GM12878 (cell line): ENCODE measurements around the gene AASDH. TPM values are rescaled to one million over a fixed set of nuclear protein-coding genes. Genes with fewer than 3 reads are reported as not detected.

Experiments used
- ATAC-seq: fragments of 200-7000 bp; cut with Tn5 transposase; 3 replicates; pipeline ENCODE4 v1.9.1; 2020; ENCODE audit warnings: mild to moderate bottlenecking, moderate library complexity
- BruUV-seq: library from RNA; stranded (reverse); fragments of 400-500 nt; replicated peaks from 2 replicates; lab custom pipeline; 2021; lab: Mats Ljungman, UMichigan
- CTCF ChIA-PET: fragments of 300-600 bp; sonication (Branson Sonifier 250); formaldehyde crosslinking; extraction: SDS; loops from one replicate; lab custom pipeline; 2021; ENCODE audit warnings: inconsistent platforms; lab: Yijun Ruan, JAX
- POLR2A ChIA-PET: fragments of 350-600 bp; formaldehyde crosslinking; extraction: SDS; loops from one replicate; lab custom pipeline; 2021; ENCODE audit warnings: inconsistent platforms; lab: Charles Lee
- RAD21 ChIA-PET: fragments of 300-600 bp; sonication (Branson Sonifier 250); formaldehyde crosslinking; loops from one replicate; lab custom pipeline; 2023; ENCODE audit warnings: antibody characterized with exemption; ENCODE audit not compliant: unreplicated experiment; lab: Charles Lee
- SMC1A ChIA-PET: fragments of 300-600 bp; sonication (Branson Sonifier 250); formaldehyde crosslinking; loops from one replicate; lab custom pipeline; 2023; ENCODE audit not compliant: unreplicated experiment, uncharacterized antibody; lab: Charles Lee
- DNase-seq: peaks from one replicate; pipeline ENCODE4 v3.0.0-alpha.2; 2011; ENCODE audit warnings: low read depth, low spot score
- FAIRE-seq: peaks from 3 replicates; lab custom pipeline; 2011; peaks lifted over from hg19 to GRCh38; lab: Jason Lieb, UNC
- H2AFZ ChIP-seq: 2 replicates; pipeline ENCODE4 v1.6.0; 2011; ENCODE audit warnings: low read depth, low read length, control low read depth; ENCODE audit not compliant: control insufficient read depth
- H3K27ac ChIP-seq: 2 replicates; pipeline ENCODE4 v1.5.1; 2011; ENCODE audit warnings: control low read depth; ENCODE audit not compliant: control insufficient read depth, insufficient read depth
- H3K27me3 ChIP-seq, 2 experiments: replicated peaks in 1 of 2; 2 replicates each; pipeline versions ENCODE4 v1.6.0 to v1.6.1; 2011; ENCODE audit warnings: low read length in 1 of 2; ENCODE audit not compliant: control insufficient read depth in 2 of 2, insufficient read depth in 2 of 2
- H3K36me3 ChIP-seq, 2 experiments: 2 replicates each; pipeline ENCODE4 v1.5.1; 2011; ENCODE audit warnings: low read length in 1 of 2; ENCODE audit not compliant: control insufficient read depth in 2 of 2, insufficient read depth in 2 of 2
- H3K4me1 ChIP-seq: 2 replicates; pipeline ENCODE4 v1.6.1; 2011; ENCODE audit warnings: mild to moderate bottlenecking, low read length, moderate library complexity, mixed read lengths; ENCODE audit not compliant: control insufficient read depth, insufficient read depth
- H3K4me2 ChIP-seq: 2 replicates; pipeline ENCODE4 v1.6.0; 2011; ENCODE audit warnings: control low read depth; ENCODE audit not compliant: control insufficient read depth, insufficient read depth
- H3K4me3 ChIP-seq: fragments of 200-600 bp; sonication (generic); 2 replicates; pipeline ENCODE4 v1.5.1; 2016
- H3K79me2 ChIP-seq: 2 replicates; pipeline ENCODE4 v1.6.0; 2011; ENCODE audit warnings: low read length; ENCODE audit not compliant: control insufficient read depth, insufficient read depth
- H3K9ac ChIP-seq: 2 replicates; pipeline ENCODE4 v1.8.0; 2011; ENCODE audit warnings: low read length, control low read depth, mixed read lengths; ENCODE audit not compliant: control insufficient read depth, insufficient read depth
- H3K9me3 ChIP-seq: replicated peaks from 3 replicates; pipeline ENCODE4 v1.5.1; 2011; ENCODE audit warnings: mild to moderate bottlenecking, low read length; ENCODE audit not compliant: control insufficient read depth, insufficient read depth
- H4K20me1 ChIP-seq: 2 replicates; pipeline ENCODE4 v1.6.0; 2011; ENCODE audit not compliant: control insufficient read depth, insufficient read depth
- ATF7 ChIP-seq: fragments of 450-650 bp; IDR thresholded peaks from 2 replicates; pipeline ENCODE4 v1.6.1; 2016; ENCODE audit warnings: low read depth, mild to moderate bottlenecking
- BRCA1 ChIP-seq: IDR thresholded peaks from 2 replicates; pipeline ENCODE4 v1.6.1; 2011; ENCODE audit warnings: low read depth, low read length, improper control_type of control experiment
- CEBPB ChIP-seq, 2 experiments: fragments of 150-350 bp in 1 of 2; IDR thresholded peaks; 2 replicates each; pipeline ENCODE4 v1.6.1; 2012 to 2014; ENCODE audit warnings: low read depth in 2 of 2, low read length in 2 of 2, borderline replicate concordance in 1 of 2, inconsistent platforms in 1 of 2
- CHD4 ChIP-seq: fragments of 200-600 bp; sonication (generic); IDR thresholded peaks from 2 replicates; pipeline ENCODE4 v1.6.1; 2016; ENCODE audit warnings: mild to moderate bottlenecking
- EED ChIP-seq: sonication (generic); IDR thresholded peaks from 2 replicates; pipeline ENCODE4 v1.6.1; 2016; ENCODE audit warnings: antibody characterized with exemption, low read depth
- FOXM1 ChIP-seq: IDR thresholded peaks from 2 replicates; pipeline ENCODE4 v1.6.1; 2012; ENCODE audit warnings: low read depth, mild to moderate bottlenecking, inconsistent platforms, low read length, moderate library complexity
- NFYA ChIP-seq: IDR thresholded peaks from 2 replicates; pipeline ENCODE4 v1.6.1; 2011; ENCODE audit warnings: low read depth, mild to moderate bottlenecking, low read length, improper control_type of control experiment, borderline replicate concordance
- PAX8 ChIP-seq: fragments of 450-650 bp; IDR thresholded peaks from 2 replicates; pipeline ENCODE4 v1.6.1; 2017; ENCODE audit warnings: mild to moderate bottlenecking, moderate library complexity
- RB1 ChIP-seq: fragments of 450-650 bp; formaldehyde crosslinking; IDR thresholded peaks from 2 replicates; pipeline ENCODE4 v1.6.1; 2017; ENCODE audit warnings: mild to moderate bottlenecking, borderline replicate concordance
- RCOR1 ChIP-seq: conservative IDR thresholded peaks from 2 replicates; pipeline ENCODE4 v1.6.1; 2012; ENCODE audit warnings: low read depth, low read length, improper control_type of control experiment
- RELA ChIP-seq: fragments of 450-650 bp; IDR thresholded peaks from 2 replicates; pipeline ENCODE4 v1.8.0; 2014; ENCODE audit warnings: borderline replicate concordance; ENCODE audit not compliant: partially characterized antibody
- SMAD1 ChIP-seq: fragments of 450-650 bp; IDR thresholded peaks from 2 replicates; pipeline ENCODE4 v1.6.1; 2018; ENCODE audit warnings: mild to moderate bottlenecking, low read depth; ENCODE audit not compliant: partially characterized antibody
- SPI1 ChIP-seq: IDR thresholded peaks from 2 replicates; pipeline ENCODE4 v1.6.1; 2011; ENCODE audit warnings: low read depth, mild to moderate bottlenecking, low read length, moderate library complexity, borderline replicate concordance; ENCODE audit not compliant: insufficient read depth
- SRF ChIP-seq, 2 experiments: IDR thresholded peaks; 2 replicates each; pipeline ENCODE4 v1.6.1; 2011; ENCODE audit warnings: low read depth in 2 of 2, low read length in 2 of 2, mild to moderate bottlenecking in 1 of 2, moderate library complexity in 1 of 2
- ZNF384 ChIP-seq: IDR thresholded peaks from 2 replicates; pipeline ENCODE4 v1.6.1; 2012; ENCODE audit warnings: low read depth, mild to moderate bottlenecking, low read length, improper control_type of control experiment, borderline replicate concordance
- WGBS: methylation state at CpG from one replicate; pipeline ENCODE4 v1.1.6; 2016; ENCODE audit warnings: low lambda C conversion rate; ENCODE audit not compliant: insufficient replicate concordance, insufficient coverage; ENCODE audit errors: missing lambda C conversion rate; 5-methylcytosine and 5-hydroxymethylcytosine counted together
- in situ Hi-C: fragments of 300-500 bp; cut with MboI; formaldehyde crosslinking; loops from 9 replicates; pipeline ENCODE4 v1.14.3; 2018; ENCODE audit warnings: mixed read lengths
- intact Hi-C: fragments of 100-400 bp; cut with micrococcal nuclease; formaldehyde crosslinking; loops from one replicate; pipeline ENCODE4 v1.14.2; 2022; ENCODE audit not compliant: unreplicated experiment
- polyA plus RNA-seq, 11 experiments: library from polyadenylated mRNA; depleted of rRNA in 4 of 11; unstranded in 6 of 11; stranded (reverse) in 5 of 11; fragments of >200 nt; fragmentation: Nextera tagmentation in 4 of 11; fragmentation: Illumina TruSeq in 1 of 11; extraction: Ambion mirVana in 4 of 11; extraction: Trizol in 1 of 11; gene quantifications; 1 replicate in 1 of 11; 2 replicates in 10 of 11; pipeline versions ENCODE4 v1.2.1 to v1.2.3, GENCODE V29; 2011 to 2016; ENCODE audit warnings: inconsistent platforms in 2 of 11, missing spikeins in 2 of 11, low read depth in 1 of 11
- total RNA-seq, 4 experiments: library from RNA; depleted of rRNA in 3 of 4; stranded (reverse); fragments of >200 nt in 3 of 4; fragmentation: Illumina TruSeq in 1 of 4; extraction: Trizol in 1 of 4; gene quantifications; 2 replicates each; pipeline versions ENCODE4 v1.2.1 to v1.2.3, GENCODE V29; 2013 to 2021
- TF ChIP-seq, protein P1 (sequence below): IDR thresholded peaks from 2 replicates; pipeline ENCODE4 v1.6.1; 2011; ENCODE audit warnings: mild to moderate bottlenecking, low read depth, low read length, moderate library complexity; ENCODE audit not compliant: insufficient replicate concordance
- TF ChIP-seq, protein P2 (sequence below): fragments of 450-650 bp; IDR thresholded peaks from 2 replicates; pipeline ENCODE4 v1.6.1; 2016; ENCODE audit warnings: mild to moderate bottlenecking

AASDH gene
- total and polyA plus RNA-seq, 10 of the 15 experiments (the other 5 are each of a cell fraction or from before 2014, with no cell fraction given): 7.3 to 19.1 (median 11.3) TPM

- TF ChIP-seq CHD4 (no peak), NFYA (no peak), FOXM1 (no peak), RB1 (no peak)
- TF ChIP-seq, protein P1, sequence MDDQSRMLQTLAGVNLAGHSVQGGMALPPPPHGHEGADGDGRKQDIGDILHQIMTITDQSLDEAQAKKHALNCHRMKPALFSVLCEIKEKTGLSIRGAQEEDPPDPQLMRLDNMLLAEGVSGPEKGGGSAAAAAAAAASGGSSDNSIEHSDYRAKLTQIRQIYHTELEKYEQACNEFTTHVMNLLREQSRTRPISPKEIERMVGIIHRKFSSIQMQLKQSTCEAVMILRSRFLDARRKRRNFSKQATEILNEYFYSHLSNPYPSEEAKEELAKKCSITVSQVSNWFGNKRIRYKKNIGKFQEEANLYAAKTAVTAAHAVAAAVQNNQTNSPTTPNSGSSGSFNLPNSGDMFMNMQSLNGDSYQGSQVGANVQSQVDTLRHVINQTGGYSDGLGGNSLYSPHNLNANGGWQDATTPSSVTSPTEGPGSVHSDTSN: no peak
These were observed 64.0 kb downstream of the AASDH start (continued) for GRCh38 chr4:56323327-56323726.

DNA sequence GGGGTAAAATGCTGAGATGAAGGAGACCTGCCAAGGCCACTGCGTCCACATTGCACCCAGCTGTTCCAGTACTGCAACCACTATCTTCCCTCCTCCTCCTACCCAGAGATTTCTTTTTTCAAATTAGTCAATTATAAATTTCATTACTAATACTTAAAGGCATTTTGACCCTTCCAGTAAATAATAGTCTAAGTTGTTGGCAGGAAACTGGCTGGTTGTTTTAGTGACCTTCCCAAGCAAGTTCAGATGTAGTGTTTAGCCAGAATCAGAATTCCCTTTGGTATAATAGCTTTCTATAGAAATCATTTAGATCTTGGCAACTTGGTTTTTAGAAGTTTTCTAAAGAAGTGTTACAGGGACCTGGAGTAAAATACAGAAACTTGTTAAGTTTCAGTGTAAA, 66.0 kb downstream of the AASDH start:
- no peaks in the 10 kb centered on the region for H3K4me1 ChIP-seq
- DNase-seq: no peak
- BruUV-seq: no TSS peak
- ChIA-PET RAD21 (no interaction called here), POLR2A (no interaction called here), SMC1A (no interaction called here), CTCF (no interaction called here)
- no peak for FAIRE-seq
- no peak for TF ChIP-seq EED
- no peak for TF ChIP-seq ZNF384
- TF ChIP-seq, protein P2, sequence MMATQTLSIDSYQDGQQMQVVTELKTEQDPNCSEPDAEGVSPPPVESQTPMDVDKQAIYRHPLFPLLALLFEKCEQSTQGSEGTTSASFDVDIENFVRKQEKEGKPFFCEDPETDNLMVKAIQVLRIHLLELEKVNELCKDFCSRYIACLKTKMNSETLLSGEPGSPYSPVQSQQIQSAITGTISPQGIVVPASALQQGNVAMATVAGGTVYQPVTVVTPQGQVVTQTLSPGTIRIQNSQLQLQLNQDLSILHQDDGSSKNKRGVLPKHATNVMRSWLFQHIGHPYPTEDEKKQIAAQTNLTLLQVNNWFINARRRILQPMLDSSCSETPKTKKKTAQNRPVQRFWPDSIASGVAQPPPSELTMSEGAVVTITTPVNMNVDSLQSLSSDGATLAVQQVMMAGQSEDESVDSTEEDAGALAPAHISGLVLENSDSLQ: no peak
- no peak for TF ChIP-seq RELA
- no peak for TF ChIP-seq SRF (IDR thresholded peaks at IDR 0.05; ENCODE audit: low read depth in 2 of 2, low read length in 2 of 2)
- TF ChIP-seq SPI1: no peak
- TF ChIP-seq RCOR1: no peak
- no peak for TF ChIP-seq ATF7
- no peak for TF ChIP-seq PAX8
- TF ChIP-seq BRCA1: no peak
- TF ChIP-seq CEBPB (IDR thresholded peaks at IDR 0.05; ENCODE audit: borderline replicate concordance in 1 of 2, low read depth in 2 of 2, low read length in 2 of 2): no peak
- TF ChIP-seq SMAD1: no peak
- H3K79me2 ChIP-seq: no peaks in the 10 kb centered on the region
- H3K9me3 ChIP-seq: no peaks in the 10 kb centered on the region
- no peaks in the 10 kb centered on the region for H3K36me3 ChIP-seq
- 0 out of 4 replicates have a peak, but pooled peaks cover 0 to 1% of the 10 kb centered on the region in 2 experiments for H3K27me3 ChIP-seq
- no peak overlapping the region for H3K9ac ChIP-seq
- no peaks in the 10 kb centered on the region; the same call in 1 of the 2 replicates for H4K20me1 ChIP-seq
- intact Hi-C loops (no loop called here), in situ Hi-C loops (no loop called here)
- H3K4me2 ChIP-seq: no peak overlapping the region
- H3K27ac ChIP-seq: no peak overlapping the region
- 94% methylated on average over 1 of the region's 1 CpG for WGBS
- no peak overlapping the region for H2AFZ ChIP-seq
- ATAC-seq: no peak
- no peak overlapping the region for H3K4me3 ChIP-seq
